Liver (tissue), 9 donors: ENCODE data around the gene CERS4. TPM values are rescaled to one million over a fixed set of nuclear protein-coding genes. Genes with fewer than 3 reads are reported as not detected.
A peak's percentile ranks its signal among the peaks of the same experiment; 100 is the strongest.

Source experiments
- DNase-seq: peaks from one replicate; pipeline ENCODE4 v3.0.0-alpha.2; 2017; ENCODE audit warnings: low spot score
- H3K27ac ChIP-seq, 2 donors: one replicate each; pipeline ENCODE4 v1.7.0; 2013; ENCODE audit warnings: inconsistent platforms in 2 of 2, low read length in 2 of 2, control low read depth in 1 of 2, low read depth in 1 of 2, mild to moderate bottlenecking in 1 of 2
- H3K27me3 ChIP-seq, 4 donors: one replicate each; pipeline versions ENCODE4 v1.6.1 to v1.7.0; 2013; ENCODE audit warnings: low read length in 3 of 4, inconsistent platforms in 1 of 4, mild to moderate bottlenecking in 1 of 4, moderate library complexity in 1 of 4; ENCODE audit not compliant: control insufficient read depth in 4 of 4, insufficient read depth in 4 of 4
- H3K36me3 ChIP-seq, 4 donors: one replicate each; pipeline versions ENCODE4 v1.6.1 to v1.7.0; 2013; ENCODE audit warnings: low read length in 3 of 4, mild to moderate bottlenecking in 3 of 4, low read depth in 1 of 4, moderate library complexity in 1 of 4; ENCODE audit not compliant: control insufficient read depth in 4 of 4, insufficient read depth in 3 of 4
- H3K4me1 ChIP-seq, 4 donors: one replicate each; pipeline versions ENCODE4 v1.6.1 to v1.7.0; 2013; ENCODE audit warnings: low read length in 3 of 4, mild to moderate bottlenecking in 3 of 4, moderate library complexity in 1 of 4; ENCODE audit not compliant: control insufficient read depth in 4 of 4, insufficient read depth in 4 of 4
- H3K4me3 ChIP-seq, 3 donors: one replicate each; pipeline versions ENCODE4 v1.6.1 to v1.7.0; 2013; ENCODE audit warnings: low read length in 3 of 3, control low read depth in 1 of 3, low read depth in 1 of 3, mild to moderate bottlenecking in 1 of 3
- H3K9ac ChIP-seq, 2 donors: one replicate each; pipeline ENCODE4 v1.7.0; 2013; ENCODE audit warnings: low read length in 2 of 2, mild to moderate bottlenecking in 2 of 2, moderate library complexity in 2 of 2, control low read depth in 1 of 2, low read depth in 1 of 2
- H3K9me3 ChIP-seq, 4 donors: one replicate each; pipeline versions ENCODE4 v1.6.1 to v1.7.0; 2013; ENCODE audit warnings: low read length in 3 of 4; ENCODE audit not compliant: control insufficient read depth in 4 of 4
- EGR1 ChIP-seq, 2 donors: IDR thresholded peaks; 2 replicates each; pipeline ENCODE4 v1.6.1; 2016 to 2018; ENCODE audit warnings: antibody characterized with exemption in 2 of 2, low read depth in 2 of 2
- FOXA1 ChIP-seq: IDR thresholded peaks from 2 replicates; pipeline ENCODE4 v1.6.1; 2016; ENCODE audit warnings: antibody characterized with exemption
- FOXA2 ChIP-seq: IDR thresholded peaks from 2 replicates; pipeline ENCODE4 v1.6.1; 2016; ENCODE audit warnings: antibody characterized with exemption
- GABPA ChIP-seq, 2 donors: IDR thresholded peaks in 1 of 2; conservative IDR thresholded peaks in 1 of 2; 2 replicates each; pipeline ENCODE4 v1.6.1; 2016; ENCODE audit warnings: antibody characterized with exemption in 2 of 2, mild to moderate bottlenecking in 1 of 2, moderate library complexity in 1 of 2
- HNF4A ChIP-seq, 2 donors: conservative IDR thresholded peaks; 2 replicates each; pipeline ENCODE4 v1.6.1; 2016; ENCODE audit warnings: antibody characterized with exemption in 2 of 2, mild to moderate bottlenecking in 2 of 2
- HNF4G ChIP-seq: IDR thresholded peaks from 2 replicates; pipeline ENCODE4 v1.6.1; 2016; ENCODE audit warnings: antibody characterized with exemption
- JUND ChIP-seq, 2 donors: IDR thresholded peaks; 2 replicates each; pipeline ENCODE4 v1.6.1; 2016; ENCODE audit warnings: antibody characterized with exemption in 2 of 2
- NR2F2 ChIP-seq: IDR thresholded peaks from 2 replicates; pipeline ENCODE4 v1.6.1; 2016; ENCODE audit warnings: antibody characterized with exemption
- RXRA ChIP-seq, 2 donors: IDR thresholded peaks; 2 replicates each; pipeline ENCODE4 v1.6.1; 2017 to 2018; ENCODE audit warnings: antibody characterized with exemption in 2 of 2, mild to moderate bottlenecking in 1 of 2
- SP1 ChIP-seq: IDR thresholded peaks from 2 replicates; pipeline ENCODE4 v1.6.1; 2018; ENCODE audit warnings: antibody characterized with exemption, mild to moderate bottlenecking
- TAF1 ChIP-seq: conservative IDR thresholded peaks from 2 replicates; pipeline ENCODE4 v1.6.1; 2016; ENCODE audit warnings: antibody characterized with exemption, mild to moderate bottlenecking
- YY1 ChIP-seq: IDR thresholded peaks from 2 replicates; pipeline ENCODE4 v1.6.1; 2016; ENCODE audit warnings: antibody characterized with exemption, mild to moderate bottlenecking
- WGBS: extraction: QIAGEN DNeasy Blood & Tissue Kit; methylation state at CpG from one replicate; pipeline ENCODE4 v1.1.7; 2013; 5-methylcytosine and 5-hydroxymethylcytosine counted together
- polyA plus RNA-seq, 2 donors: library from polyadenylated mRNA; stranded (reverse) in 1 of 2; unstranded in 1 of 2; fragments of 200-250 nt in 1 of 2; fragments of >200 nt in 1 of 2; fragmentation: Nextera tagmentation in 1 of 2; extraction: Ambion mirVana in 1 of 2; gene quantifications; one replicate each; pipeline versions ENCODE4 v1.2.1 to v1.2.3, GENCODE V29; 2013 to 2015
- total RNA-seq, 2 donors: library from RNA; depleted of rRNA; stranded (reverse); fragments of >200 nt; gene quantifications; one replicate each; pipeline ENCODE4 v1.2.3, GENCODE V29; 2014
- TF ChIP-seq, protein P1 (sequence below): IDR thresholded peaks from 2 replicates; pipeline ENCODE4 v1.6.1; 2016; ENCODE audit warnings: antibody characterized with exemption
- TF ChIP-seq, protein P2 (sequence below): IDR thresholded peaks from 2 replicates; pipeline ENCODE4 v1.6.1; 2016; ENCODE audit warnings: antibody characterized with exemption
- TF ChIP-seq, protein P3 (sequence below): IDR thresholded peaks from 2 replicates; pipeline ENCODE4 v1.6.1; 2016; ENCODE audit warnings: antibody characterized with exemption, mild to moderate bottlenecking
- donor health status: healthy.
- donor health status: healthy.
- donor health status: healthy.
- donor health status: healthy.
- donor health status: healthy.

Gene CERS4
- total and polyA plus RNA-seq, 4 donors: 42.7 to 65.1 (median 56.4) TPM

DNA sequence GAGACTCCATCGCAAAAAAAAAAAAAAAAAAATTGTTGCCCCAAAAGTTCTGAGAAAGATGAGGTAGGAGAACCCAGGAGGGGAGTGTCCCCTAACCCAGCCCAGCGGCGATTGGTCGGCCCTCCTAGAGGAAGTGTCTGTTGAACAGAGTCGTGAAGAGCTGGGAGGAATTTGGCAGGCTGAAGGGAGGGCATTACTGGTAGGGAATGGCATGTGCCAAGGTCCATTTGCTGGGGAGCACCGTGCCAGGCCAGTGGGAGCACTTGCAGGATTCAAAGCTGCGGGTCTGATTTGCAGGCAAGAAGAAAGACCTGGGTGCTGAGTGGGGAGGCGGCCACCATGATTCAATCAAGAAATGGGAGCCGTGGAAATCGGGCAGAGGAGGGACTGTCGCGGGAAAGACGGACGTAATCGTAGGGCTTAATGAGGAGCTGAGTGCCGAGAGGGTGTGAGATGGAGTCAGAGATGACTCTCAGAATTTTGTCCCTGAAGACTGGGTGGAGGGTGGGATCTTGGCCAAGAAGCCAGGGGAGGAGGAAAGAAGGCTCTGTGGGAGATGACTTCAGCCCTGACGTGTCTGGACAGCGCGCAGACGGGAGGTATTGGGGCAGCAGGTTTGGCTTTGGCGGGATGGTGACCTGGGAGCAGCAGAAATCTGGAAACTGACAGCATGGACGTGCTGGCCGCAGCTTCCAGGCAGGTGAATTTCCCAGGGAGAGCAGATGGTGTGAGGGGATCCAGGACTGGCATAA, 15.4 kb downstream of the CERS4 start:
- Histone ChIP-seq H3K36me3 (no peaks in the 10 kb centered on the region), H3K9me3 (no peaks in the 10 kb centered on the region), H3K27me3 (no peaks in the 10 kb centered on the region), H3K4me3 (no peak overlapping the region), H3K4me1 (peaks cover 0 to 13% (median 6%) of the 10 kb centered on the region in 4 donors), H3K27ac (no peak overlapping the region), H3K9ac (no peak overlapping the region)
- TF ChIP-seq HNF4G (peak; percentile 13), EGR1 (IDR thresholded peaks at IDR 0.05; ENCODE audit: low read depth in 2 of 2) (no peak), SP1 (no peak), FOXA1 (no peak), HNF4A (conservative IDR thresholded peaks at IDR 0.05) (peak; percentile 58 to 62), TAF1 (no peak), NR2F2 (no peak), FOXA2 (no peak), GABPA (IDR thresholded peaks at IDR 0.05 in 1 of 2, conservative IDR thresholded peaks at IDR 0.05 in 1 of 2) (no peak)
- TF ChIP-seq, protein P1, sequence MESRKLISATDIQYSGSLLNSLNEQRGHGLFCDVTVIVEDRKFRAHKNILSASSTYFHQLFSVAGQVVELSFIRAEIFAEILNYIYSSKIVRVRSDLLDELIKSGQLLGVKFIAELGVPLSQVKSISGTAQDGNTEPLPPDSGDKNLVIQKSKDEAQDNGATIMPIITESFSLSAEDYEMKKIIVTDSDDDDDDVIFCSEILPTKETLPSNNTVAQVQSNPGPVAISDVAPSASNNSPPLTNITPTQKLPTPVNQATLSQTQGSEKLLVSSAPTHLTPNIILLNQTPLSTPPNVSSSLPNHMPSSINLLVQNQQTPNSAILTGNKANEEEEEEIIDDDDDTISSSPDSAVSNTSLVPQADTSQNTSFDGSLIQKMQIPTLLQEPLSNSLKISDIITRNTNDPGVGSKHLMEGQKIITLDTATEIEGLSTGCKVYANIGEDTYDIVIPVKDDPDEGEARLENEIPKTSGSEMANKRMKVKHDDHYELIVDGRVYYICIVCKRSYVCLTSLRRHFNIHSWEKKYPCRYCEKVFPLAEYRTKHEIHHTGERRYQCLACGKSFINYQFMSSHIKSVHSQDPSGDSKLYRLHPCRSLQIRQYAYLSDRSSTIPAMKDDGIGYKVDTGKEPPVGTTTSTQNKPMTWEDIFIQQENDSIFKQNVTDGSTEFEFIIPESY: no peak
- TF ChIP-seq, protein P2, sequence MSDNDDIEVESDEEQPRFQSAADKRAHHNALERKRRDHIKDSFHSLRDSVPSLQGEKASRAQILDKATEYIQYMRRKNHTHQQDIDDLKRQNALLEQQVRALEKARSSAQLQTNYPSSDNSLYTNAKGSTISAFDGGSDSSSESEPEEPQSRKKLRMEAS: no peak
- DNase-seq: no peak
- WGBS: 86% methylated on average over 23 of the region's 23 CpGs

DNA sequence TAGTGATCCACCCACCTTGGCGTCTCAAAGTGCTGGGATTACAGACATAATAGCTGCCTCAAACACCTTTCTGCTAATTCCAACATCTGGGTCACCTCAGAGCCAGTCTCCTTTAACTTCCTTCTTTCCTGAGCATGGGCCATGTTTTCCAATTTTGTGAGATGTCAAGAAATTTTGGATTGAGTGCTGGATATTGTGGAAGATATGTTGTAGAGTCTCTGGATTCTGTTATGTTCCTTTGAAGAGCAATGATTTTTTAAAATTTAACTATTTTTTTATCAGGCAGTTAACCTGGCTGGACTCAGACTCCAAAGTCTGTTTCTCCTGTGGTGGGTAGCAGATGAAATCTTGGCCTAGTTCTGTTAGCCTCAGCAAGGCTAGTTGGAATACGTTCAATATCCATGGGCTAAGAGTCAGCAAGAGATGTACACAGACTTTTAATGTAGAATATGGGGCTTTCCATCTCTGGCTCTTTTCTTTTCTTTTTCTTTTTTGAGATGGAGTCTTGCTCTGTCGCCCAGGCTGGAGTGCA, 22.0 kb downstream of the CERS4 start:
- H3K36me3 ChIP-seq: no peaks in the 10 kb centered on the region
- no peaks in the 10 kb centered on the region for H3K27me3 ChIP-seq
- peaks cover 0 to 4% (median 2%) of the 10 kb centered on the region in 4 donors for H3K4me1 ChIP-seq
- 64% methylated on average over 3 of the region's 3 CpGs for WGBS
- peak; percentile 65 to 84 for TF ChIP-seq HNF4A (conservative IDR thresholded peaks at IDR 0.05)
- no peak for TF ChIP-seq NR2F2
- peak; percentile 13 for TF ChIP-seq HNF4G
- TF ChIP-seq SP1: no peak
- H3K4me3 ChIP-seq: no peak overlapping the region
- DNase-seq: no peak
- no peak overlapping the region for H3K9ac ChIP-seq
- H3K9me3 ChIP-seq: peaks cover 0 to 3% (median 3%) of the 10 kb centered on the region in 4 donors
- no peak overlapping the region for H3K27ac ChIP-seq

DNA sequence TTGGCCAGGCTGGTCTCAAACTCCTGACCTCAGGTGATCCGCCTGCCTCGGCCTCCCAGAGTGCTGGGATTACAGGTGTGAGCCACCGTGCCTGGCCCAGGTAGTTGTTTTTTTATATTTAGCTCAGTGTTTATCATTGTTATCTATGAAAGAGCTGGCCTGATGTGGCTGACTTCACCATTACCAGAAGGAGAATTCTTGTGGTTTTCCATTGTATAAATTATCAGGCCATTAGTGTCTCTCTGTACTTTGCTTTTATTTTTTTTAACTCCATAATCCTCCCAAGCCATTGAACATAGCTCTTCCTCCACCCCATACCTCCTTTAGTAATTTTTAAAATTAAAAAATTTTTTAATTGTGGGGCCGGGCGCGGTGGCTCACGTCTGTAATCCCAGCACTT, 24.2 kb downstream of the CERS4 start:
- WGBS: 69% methylated on average over 7 of the region's 7 CpGs
- DNase-seq: no peak
- TF ChIP-seq, protein P1: no peak
- TF ChIP-seq RXRA (IDR thresholded peaks at IDR 0.05): no peak
- no peak for TF ChIP-seq HNF4G
- TF ChIP-seq SP1: no peak
- TF ChIP-seq TAF1: no peak
- TF ChIP-seq NR2F2: no peak
- TF ChIP-seq GABPA (IDR thresholded peaks at IDR 0.05 in 1 of 2, conservative IDR thresholded peaks at IDR 0.05 in 1 of 2): no peak
- TF ChIP-seq, protein P2: no peak
- TF ChIP-seq JUND (IDR thresholded peaks at IDR 0.05): no peak
- TF ChIP-seq FOXA2: no peak
- no peak for TF ChIP-seq YY1
- TF ChIP-seq, protein P3, sequence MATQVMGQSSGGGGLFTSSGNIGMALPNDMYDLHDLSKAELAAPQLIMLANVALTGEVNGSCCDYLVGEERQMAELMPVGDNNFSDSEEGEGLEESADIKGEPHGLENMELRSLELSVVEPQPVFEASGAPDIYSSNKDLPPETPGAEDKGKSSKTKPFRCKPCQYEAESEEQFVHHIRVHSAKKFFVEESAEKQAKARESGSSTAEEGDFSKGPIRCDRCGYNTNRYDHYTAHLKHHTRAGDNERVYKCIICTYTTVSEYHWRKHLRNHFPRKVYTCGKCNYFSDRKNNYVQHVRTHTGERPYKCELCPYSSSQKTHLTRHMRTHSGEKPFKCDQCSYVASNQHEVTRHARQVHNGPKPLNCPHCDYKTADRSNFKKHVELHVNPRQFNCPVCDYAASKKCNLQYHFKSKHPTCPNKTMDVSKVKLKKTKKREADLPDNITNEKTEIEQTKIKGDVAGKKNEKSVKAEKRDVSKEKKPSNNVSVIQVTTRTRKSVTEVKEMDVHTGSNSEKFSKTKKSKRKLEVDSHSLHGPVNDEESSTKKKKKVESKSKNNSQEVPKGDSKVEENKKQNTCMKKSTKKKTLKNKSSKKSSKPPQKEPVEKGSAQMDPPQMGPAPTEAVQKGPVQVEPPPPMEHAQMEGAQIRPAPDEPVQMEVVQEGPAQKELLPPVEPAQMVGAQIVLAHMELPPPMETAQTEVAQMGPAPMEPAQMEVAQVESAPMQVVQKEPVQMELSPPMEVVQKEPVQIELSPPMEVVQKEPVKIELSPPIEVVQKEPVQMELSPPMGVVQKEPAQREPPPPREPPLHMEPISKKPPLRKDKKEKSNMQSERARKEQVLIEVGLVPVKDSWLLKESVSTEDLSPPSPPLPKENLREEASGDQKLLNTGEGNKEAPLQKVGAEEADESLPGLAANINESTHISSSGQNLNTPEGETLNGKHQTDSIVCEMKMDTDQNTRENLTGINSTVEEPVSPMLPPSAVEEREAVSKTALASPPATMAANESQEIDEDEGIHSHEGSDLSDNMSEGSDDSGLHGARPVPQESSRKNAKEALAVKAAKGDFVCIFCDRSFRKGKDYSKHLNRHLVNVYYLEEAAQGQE: no peak
- H3K9ac ChIP-seq: no peak overlapping the region
- no peaks in the 10 kb centered on the region for H3K36me3 ChIP-seq
- no peak overlapping the region for H3K4me3 ChIP-seq
- H3K27ac ChIP-seq: no peak overlapping the region
- peaks cover 0 to 6% (median 4%) of the 10 kb centered on the region in 4 donors for H3K4me1 ChIP-seq
- H3K9me3 ChIP-seq: peaks cover 0 to 3% (median 3%) of the 10 kb centered on the region in 4 donors
- H3K27me3 ChIP-seq: no peaks in the 10 kb centered on the region
